Inflammatory macrophage treated with lipopolysaccharide for 4 hours (primary cell): Measurements from ENCODE around the gene ARRDC2.

Experiments
- DNase-seq: peaks from one replicate; pipeline ENCODE4 v3.0.0-alpha.2; 2020

ARRDC2 gene

GRCh38 chr19:18059297-18059696, 51.3 kb downstream of the ARRDC2 start:
- DNase-seq, result no peak

- no peak for DNase-seq
Observed at GRCh38 chr19:18059902-18060301, 51.9 kb downstream of the ARRDC2 start.

- no peak for DNase-seq
Observed at GRCh38 chr19:18060472-18060871, 52.5 kb downstream of the ARRDC2 start.

GRCh38 chr19:18062028-18062427, 54.1 kb downstream of the ARRDC2 start:
- no peak for DNase-seq

GRCh38 chr19:18063463-18063862, 55.5 kb downstream of the ARRDC2 start:
- no peak for DNase-seq
